Colonic mucosa (tissue), 4 donors: Measurements from ENCODE around the gene DOCK7. TPM values are rescaled to one million over a fixed set of nuclear protein-coding genes. Genes with fewer than 3 reads are reported as not detected.

ENCODE experiments used
- DNase-seq: peaks from one replicate; pipeline ENCODE4 v3.0.0-alpha.2; 2020
- H3K27ac ChIP-seq: fragments of 200-600 bp; one replicate; pipeline ENCODE4 v1.8.0; 2021
- H3K27me3 ChIP-seq: fragments of 200-600 bp; one replicate; pipeline ENCODE4 v1.8.0; 2021
- H3K36me3 ChIP-seq: fragments of 200-600 bp; one replicate; pipeline ENCODE4 v1.8.0; 2021
- H3K4me1 ChIP-seq: fragments of 200-600 bp; one replicate; pipeline ENCODE4 v1.8.0; 2021; ENCODE audit warnings: mild to moderate bottlenecking
- H3K4me3 ChIP-seq: fragments of 200-600 bp; one replicate; pipeline ENCODE4 v1.8.0; 2021
- H3K9ac ChIP-seq, 2 donors: one replicate each; pipeline ENCODE4 v1.7.0; 2013; ENCODE audit warnings: control low read depth in 2 of 2, low read depth in 2 of 2, low read length in 2 of 2
- H3K9me3 ChIP-seq: fragments of 200-600 bp; one replicate; pipeline ENCODE4 v1.8.0; 2021
- intact Hi-C: fragments of 100-400 bp; cut with DNase I; formaldehyde crosslinking; loops from one replicate; pipeline ENCODE4 v1.14.1; 2022
- total RNA-seq, 2 donors: library from RNA; stranded (reverse); fragmentation: NEBNext Ultra II Directional in 1 of 2; extraction: Animal tissue kit (Norgen Biotek cat#: 25700) in 1 of 2; gene quantifications; one replicate each; pipeline ENCODE4 v1.2.1, GENCODE V29; 2021
- TF ChIP-seq, protein P1 (sequence below): fragments of 200-600 bp; IDR thresholded peaks from one replicate; pipeline ENCODE4 v1.8.0; 2022; ENCODE audit warnings: antibody characterized with exemption, mild to moderate bottlenecking
- donor health status: healthy.
- donor health status: DM: no; HTN: no; CAD: no.
- donor health status: DM: no; HTN: no; CAD: no.

Gene DOCK7
- total RNA-seq, 2 donors from 2014 or later: 44.9 to 53.7 TPM

DNA sequence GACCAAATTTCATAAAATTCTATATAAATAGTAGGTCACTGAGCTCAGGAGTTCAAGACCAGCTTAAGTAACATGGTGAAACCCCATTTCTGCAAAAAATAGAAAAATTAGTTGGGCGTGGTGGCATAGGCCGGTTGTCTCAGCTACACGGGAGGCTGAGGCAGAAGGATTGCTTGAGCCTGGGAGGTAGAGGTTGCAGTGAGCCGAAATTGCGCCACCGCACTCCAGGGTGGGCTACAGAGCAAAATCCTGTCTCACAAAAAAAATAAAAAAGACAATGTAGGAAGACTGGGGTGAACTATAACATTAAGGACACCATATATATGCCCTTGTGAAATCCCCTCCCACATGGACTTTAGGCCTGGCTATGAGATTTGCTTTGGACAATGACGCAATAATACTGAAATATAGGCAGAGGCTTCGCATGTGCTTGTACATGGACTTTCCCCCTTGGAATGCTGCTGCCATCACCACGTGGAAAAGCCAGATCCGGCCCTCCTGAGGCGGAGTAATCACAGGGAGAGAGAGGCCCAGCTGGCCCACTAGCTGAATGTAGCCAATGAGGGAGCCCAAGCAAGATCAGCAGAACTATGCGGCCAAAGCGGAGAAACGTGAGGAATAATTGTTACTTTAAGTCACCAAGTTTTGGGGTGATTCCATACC, 264.5 kb downstream of the DOCK7 start:
- TF ChIP-seq, protein P1, sequence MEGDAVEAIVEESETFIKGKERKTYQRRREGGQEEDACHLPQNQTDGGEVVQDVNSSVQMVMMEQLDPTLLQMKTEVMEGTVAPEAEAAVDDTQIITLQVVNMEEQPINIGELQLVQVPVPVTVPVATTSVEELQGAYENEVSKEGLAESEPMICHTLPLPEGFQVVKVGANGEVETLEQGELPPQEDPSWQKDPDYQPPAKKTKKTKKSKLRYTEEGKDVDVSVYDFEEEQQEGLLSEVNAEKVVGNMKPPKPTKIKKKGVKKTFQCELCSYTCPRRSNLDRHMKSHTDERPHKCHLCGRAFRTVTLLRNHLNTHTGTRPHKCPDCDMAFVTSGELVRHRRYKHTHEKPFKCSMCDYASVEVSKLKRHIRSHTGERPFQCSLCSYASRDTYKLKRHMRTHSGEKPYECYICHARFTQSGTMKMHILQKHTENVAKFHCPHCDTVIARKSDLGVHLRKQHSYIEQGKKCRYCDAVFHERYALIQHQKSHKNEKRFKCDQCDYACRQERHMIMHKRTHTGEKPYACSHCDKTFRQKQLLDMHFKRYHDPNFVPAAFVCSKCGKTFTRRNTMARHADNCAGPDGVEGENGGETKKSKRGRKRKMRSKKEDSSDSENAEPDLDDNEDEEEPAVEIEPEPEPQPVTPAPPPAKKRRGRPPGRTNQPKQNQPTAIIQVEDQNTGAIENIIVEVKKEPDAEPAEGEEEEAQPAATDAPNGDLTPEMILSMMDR: no peak
- Histone ChIP-seq H3K27ac (no peak overlapping the region), H3K9ac (no peak overlapping the region), H3K27me3 (no peaks in the 10 kb centered on the region), H3K4me3 (no peak overlapping the region), H3K4me1 (no peaks in the 10 kb centered on the region), H3K9me3 (no peaks in the 10 kb centered on the region), H3K36me3 (no peaks in the 10 kb centered on the region)
- DNase-seq: no peak
- intact Hi-C loops: no loop called here

DNA sequence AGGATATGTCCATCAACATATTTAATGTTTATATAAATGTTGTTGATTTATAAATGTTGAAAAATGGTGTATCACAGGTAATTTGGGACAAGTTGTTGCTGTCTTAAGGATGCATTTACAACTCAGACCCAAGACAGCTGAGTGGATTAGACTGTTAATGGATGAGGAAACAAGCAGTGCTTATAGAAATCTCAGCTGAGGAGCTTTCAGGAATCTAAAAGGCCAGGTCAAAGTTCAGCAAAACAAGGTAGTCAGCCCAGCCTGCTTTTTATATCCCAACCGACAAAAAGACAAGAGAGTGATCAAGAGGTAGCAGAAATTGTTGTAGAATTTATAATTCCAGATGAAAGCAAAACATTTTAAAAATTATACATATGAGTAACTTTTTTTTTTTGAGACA, 268.0 kb downstream of the DOCK7 start:
- Histone ChIP-seq H3K4me3 (no peak overlapping the region), H3K36me3 (no peaks in the 10 kb centered on the region), H3K9ac (no peak overlapping the region), H3K9me3 (no peaks in the 10 kb centered on the region), H3K27me3 (no peaks in the 10 kb centered on the region), H3K4me1 (no peaks in the 10 kb centered on the region), H3K27ac (no peak overlapping the region)
- TF ChIP-seq, protein P1: no peak
- no peak for DNase-seq
- intact Hi-C loops: no loop called here

DNA sequence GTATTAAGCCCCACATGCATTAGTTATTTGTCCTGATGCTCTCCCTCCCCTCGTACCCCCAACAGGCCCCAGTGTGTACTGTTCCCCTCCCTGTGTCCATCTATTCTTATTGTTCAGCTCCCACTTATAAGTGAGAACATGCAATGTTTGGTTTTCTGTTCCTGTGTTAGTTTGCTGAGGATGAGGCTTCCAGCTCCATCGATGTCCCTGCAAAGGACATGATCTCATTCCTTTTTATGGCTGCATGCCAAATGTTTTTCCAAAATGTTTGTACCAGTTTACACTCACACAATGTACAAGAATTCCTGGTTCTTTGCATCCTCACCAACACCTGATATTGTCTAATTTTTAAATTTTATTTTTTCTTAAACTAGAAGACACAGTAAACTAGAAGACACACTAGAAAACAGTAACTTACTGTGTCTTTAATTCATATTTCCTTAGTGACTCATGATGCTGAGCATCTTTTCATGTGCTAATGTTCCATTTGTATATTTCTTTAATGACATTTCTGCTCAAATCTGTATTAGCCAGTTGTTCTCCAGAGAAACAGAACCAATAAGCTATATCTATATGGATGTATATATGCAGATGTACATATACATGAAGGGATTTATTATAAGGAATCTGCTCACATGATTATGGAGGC, 270.7 kb downstream of the DOCK7 start:
- no peak overlapping the region for H3K27ac ChIP-seq
- H3K4me1 ChIP-seq: no peaks in the 10 kb centered on the region
- no peak overlapping the region for H3K9ac ChIP-seq
- H3K27me3 ChIP-seq: no peaks in the 10 kb centered on the region
- intact Hi-C loops: no loop called here
- TF ChIP-seq, protein P1: no peak
- no peaks in the 10 kb centered on the region for H3K36me3 ChIP-seq
- no peak for DNase-seq
- no peaks in the 10 kb centered on the region for H3K9me3 ChIP-seq
- H3K4me3 ChIP-seq: no peak overlapping the region

DNA sequence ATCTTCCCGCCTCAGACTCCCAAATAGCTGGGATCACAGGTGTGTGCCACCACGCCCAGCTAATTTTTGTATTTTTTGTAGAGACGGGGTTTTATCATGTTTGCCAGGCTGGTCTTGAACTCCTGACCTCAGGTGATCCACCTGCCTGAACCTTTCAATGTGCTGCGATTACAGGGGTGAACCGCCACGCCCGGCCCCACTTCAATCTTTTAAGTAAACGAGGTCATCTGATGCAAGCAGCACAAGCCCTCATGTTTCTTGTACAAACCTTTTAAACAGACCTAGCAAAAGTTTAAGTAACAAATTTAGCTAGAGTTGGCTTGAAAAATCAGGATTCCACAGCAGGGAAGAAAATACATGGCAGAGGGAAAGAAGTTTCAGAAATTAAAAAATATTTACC, 272.5 kb downstream of the DOCK7 start:
- H3K9ac ChIP-seq: no peak overlapping the region
- no peak overlapping the region for H3K27ac ChIP-seq
- H3K9me3 ChIP-seq: no peaks in the 10 kb centered on the region
- no peak for DNase-seq
- intact Hi-C loops: no loop called here
- H3K27me3 ChIP-seq: no peaks in the 10 kb centered on the region
- TF ChIP-seq, protein P1: no peak
- no peaks in the 10 kb centered on the region for H3K4me1 ChIP-seq
- no peaks in the 10 kb centered on the region for H3K36me3 ChIP-seq
- no peak overlapping the region for H3K4me3 ChIP-seq

DNA sequence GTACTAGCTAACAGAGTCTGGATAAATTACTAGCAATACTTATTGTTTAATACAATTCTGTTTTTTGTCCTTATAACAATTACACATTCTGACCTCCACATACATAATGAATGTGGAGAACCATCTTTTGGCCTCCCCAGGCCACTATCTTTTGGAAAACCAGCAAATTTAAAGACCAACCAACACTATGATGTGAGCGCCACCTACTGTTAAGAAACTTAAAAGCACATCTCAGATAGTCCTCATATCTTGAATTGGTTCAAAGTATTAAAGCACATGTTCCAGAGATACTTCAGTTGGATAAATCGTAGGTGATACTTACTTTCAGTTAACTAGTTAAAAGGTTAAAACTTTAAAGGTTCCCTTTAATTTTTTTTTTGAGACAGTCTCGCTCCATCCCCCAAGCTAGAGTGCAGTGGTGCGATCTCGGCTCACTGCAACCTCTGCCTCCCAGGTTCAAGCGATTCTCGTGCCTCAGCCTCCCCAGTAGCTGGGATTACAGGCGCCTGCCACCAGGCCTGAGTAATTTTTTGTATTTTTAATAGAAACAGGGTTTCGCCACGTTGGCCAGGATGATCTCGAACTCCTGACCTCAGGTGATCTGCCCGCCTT, 280.7 kb downstream of the DOCK7 start:
- Histone ChIP-seq H3K27me3 (no peaks in the 10 kb centered on the region), H3K27ac (no peak overlapping the region), H3K4me3 (no peak overlapping the region), H3K36me3 (no peaks in the 10 kb centered on the region), H3K4me1 (no peaks in the 10 kb centered on the region), H3K9ac (no peak overlapping the region), H3K9me3 (no peaks in the 10 kb centered on the region)
- TF ChIP-seq, protein P1: peak; percentile 78
- peak; percentile 31 for DNase-seq
- intact Hi-C loops: loop anchor here (2.0 kb wide), 1 partner anchor 233 kb away; no protein-coding TSS in a partner anchor
